ENCODE measurements around the gene ANXA2.

ANXA2 gene

DNA sequence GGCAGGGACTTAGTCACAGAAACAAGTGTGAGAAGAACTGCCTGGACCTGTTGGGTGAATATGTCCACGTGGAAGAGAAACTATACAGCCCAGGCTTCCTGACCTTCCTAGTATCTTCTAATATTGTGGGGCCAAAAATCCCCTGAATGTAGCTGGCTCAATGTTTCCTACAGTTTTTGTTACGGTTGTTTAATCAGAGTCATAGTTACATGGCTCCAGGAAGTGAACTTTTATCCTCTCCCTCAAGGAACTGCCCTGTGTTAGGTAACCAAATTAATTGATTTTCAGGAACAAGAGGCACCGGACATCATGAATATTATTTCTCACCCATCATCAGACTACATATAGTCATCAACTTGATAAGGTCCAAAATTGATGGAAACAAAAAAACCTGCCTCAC, 59.0 kb downstream of the ANXA2 start:
- DNase-seq, result no peak

DNA sequence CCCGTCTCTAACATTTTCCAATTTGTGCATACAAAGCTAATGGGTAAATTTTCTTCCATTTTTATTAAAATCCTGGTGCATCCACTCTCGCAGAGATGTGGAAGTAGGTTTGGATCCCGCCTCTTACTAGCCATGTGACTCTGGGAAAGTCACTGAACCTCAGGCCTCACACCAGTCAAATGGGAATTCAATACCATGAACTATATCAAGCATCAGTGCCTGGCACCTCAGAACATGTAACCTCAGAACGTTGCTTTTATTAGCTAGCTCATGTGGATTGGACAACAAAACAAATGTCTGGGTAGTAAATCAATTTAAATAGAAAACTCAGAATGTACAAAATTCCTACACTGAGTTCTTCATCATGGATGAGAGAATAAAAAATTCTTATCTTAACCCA, 60.7 kb downstream of the ANXA2 start:
- no peak for DNase-seq

DNA sequence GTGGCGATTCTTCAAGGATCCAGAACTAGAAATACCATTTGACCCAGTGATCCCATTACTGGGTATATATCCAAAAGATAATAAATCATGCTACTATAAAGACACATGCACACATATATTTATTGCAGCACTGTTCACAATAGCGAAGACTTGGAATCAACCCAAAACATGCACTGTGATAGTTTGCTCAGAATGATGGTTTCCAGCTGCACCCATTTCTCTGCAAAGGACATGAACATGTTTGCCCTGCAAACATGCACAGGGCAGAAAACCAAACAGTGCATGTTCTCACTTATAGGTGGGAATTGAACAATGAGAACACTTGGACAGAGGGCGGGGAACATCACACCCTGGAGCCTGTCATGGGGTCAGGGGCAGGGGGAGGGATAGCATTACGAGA, 62.5 kb downstream of the ANXA2 start:
- peak in 1 of 3 experiments; percentile 49 for DNase-seq

DNA sequence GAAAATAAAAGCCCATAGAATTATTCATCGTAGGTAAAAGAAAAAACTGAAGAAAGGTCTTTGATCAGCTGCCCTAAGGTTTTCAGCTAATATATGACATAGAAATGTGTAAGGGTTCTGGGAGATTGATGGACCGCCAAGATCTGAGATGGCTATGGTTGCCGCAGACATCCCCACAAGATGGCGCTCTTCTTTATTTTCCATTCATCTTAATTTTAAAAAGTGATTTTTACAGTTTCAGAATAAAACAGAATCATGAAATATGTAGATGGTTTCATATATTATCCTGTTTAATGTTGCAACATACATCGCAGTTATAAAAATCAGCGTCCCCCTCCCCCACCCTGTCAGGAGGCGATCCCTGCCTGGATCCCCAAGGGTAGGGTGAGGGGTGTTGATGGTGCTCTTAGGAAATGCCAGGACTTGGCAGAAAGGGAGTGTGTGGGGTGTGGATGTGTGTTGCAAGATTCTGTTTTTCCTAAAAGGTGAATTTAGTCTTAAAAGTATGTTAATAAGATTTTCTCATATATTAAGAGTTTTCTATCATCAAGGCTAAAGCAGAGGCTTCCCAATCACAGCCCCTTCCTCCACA, 68.8 kb downstream of the ANXA2 start:
- peak in 2 of 3 experiments; percentile 7 to 26 for DNase-seq

DNA sequence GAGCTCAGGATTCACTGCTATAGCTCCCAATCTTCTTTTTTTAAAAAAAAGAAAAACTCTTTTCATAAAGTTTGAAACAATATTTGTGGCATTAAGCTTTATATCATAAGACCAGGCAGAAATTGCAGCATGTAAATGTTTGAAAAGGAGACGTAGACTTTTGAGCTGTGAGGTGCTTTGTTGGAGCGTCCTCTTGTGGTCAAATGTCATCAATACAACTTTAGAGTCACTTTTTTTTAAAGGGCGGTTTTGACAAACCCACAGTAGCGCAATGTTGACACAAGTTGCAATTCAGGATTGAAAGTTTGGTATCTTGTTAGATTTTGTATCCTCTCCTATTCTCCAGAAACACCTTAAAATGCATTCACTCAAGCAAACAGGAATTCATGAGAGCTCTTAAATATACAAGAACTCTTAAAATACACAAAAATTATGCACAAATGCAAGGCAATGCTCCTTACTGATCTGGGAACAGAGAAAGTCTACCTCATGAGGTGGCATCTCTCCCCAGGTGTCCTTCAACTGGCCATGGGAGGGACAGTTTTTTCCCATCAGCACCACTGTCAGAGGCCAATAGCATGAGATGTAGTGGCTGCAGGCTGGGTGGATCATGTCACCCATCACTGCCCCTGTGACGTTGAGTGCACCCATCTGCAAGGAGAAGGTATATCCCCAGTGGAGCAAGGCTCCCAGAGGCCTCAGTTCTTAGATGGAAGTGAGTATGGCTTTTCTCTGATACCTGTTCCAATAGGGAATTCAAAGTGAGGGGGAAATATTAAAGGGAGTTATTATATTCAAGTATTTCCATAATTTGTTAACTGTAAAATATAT, 70.7 kb downstream of the ANXA2 start:
- DNase-seq, result peak; percentile 63 to 94 (median 67)

DNA sequence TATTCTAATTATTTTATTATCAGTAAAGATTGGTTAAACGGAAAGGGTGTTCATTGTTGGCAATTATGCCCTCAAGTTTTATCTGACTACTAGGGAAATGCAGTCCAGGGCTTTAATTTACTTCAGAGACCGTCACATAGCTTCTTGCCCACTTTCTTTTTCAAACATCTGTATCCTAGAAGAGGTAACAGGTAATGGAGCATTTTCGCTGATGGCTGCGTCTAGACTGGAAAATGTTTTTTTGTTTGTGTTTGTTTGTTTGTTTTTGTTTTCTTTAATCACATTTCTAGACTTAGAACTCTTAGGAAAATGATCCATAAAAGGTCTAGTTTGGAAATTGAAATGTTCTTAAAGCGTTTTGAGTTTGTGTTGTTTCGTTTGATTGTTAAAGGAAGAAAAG, 71.4 kb downstream of the ANXA2 start:
- DNase-seq, result peak in 1 of 3 experiments; percentile 58

DNA sequence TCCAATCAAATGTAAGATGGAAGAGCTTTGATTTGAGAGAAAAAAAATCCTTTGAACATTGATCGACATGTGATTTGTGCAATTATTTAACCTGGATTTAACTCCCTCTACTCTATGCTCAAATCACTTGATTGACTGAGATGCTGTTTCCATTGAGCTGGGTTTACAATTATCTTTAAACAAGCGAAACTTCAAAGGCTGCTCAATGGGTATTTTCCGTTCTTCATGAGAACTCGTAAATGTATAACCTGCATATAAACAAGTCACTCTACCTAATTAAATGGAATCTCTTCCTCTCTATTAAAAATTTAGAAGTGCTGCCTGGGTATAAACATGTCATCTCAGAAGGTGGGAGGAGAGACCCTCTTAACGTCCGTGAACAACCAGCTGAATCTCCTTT, 71.9 kb downstream of the ANXA2 start:
- DNase-seq, result peak in 2 of 3 experiments; percentile 58 to 83

DNA sequence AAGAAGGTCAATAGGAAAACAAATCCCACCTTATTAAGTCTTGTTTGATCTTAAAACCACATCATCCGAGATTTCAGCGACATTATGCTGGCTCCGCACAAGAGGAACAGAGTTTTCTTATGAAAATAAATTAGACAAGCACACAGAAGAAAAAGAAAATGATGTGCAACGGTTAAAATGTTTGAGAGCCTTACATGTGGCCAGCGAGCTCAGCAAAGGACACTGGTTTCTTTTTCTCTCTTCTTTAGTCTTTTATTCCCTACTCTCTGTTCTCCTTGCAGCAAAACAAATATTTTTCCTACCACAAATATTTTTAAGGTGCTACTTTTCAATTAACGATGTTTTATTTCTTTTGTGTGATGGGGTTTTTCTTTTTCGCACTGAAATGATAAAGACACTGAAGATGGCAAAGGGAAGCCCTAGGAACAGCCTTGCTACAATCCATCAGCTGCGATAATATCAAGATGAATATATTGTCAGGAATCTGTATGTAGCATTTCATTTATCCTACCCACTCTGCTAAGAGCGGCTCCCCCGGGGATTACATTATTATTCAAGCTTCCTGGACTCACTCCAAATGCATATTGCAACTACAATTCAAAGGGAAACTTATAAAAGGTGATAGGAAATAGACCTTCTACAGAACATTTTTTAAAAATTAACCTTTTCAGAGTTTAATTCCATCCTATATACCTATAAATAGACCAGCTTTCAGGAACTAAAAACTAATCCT, 72.9 kb downstream of the ANXA2 start:
- peak; percentile 20 to 74 (median 64) for DNase-seq

DNA sequence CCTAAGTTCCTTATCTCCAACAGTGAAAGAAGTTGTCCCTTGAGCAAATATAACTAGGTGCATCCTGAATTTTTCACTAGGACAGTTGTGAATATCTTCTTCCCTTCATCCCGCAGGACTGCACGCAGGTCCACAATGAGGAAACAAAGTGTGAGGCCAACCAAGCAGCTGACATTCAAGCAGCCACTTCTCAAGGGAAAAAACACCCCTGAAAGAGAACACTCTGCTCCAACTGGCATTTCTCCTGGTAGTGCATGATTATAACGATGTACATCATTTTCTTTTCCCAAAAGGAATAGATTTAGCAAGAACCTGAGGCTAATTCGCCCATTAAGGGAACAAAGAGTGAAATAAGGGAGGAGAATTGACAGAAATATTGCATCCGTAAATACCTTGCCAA, 74.5 kb downstream of the ANXA2 start:
- no peak for DNase-seq

DNA sequence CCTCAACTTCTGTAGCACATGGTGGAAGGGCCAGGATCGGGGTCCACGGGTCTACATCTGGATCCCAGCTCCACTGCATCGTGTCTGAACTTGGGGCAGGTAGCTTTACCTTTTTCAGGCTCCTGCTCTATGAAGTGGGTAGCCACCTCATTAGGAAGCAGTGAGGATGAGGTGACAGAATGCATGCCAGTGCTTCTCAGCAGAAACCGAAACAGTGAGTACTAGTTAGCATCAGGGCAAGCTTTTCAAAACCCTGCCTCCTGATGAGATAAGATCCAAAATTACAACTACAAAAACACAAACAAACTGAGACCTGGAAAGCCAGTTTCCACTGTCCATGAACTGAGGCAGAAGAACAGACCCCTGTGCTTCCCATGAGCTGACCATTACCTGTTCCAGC, 77.4 kb downstream of the ANXA2 start:
- DNase-seq, result no peak

DNA sequence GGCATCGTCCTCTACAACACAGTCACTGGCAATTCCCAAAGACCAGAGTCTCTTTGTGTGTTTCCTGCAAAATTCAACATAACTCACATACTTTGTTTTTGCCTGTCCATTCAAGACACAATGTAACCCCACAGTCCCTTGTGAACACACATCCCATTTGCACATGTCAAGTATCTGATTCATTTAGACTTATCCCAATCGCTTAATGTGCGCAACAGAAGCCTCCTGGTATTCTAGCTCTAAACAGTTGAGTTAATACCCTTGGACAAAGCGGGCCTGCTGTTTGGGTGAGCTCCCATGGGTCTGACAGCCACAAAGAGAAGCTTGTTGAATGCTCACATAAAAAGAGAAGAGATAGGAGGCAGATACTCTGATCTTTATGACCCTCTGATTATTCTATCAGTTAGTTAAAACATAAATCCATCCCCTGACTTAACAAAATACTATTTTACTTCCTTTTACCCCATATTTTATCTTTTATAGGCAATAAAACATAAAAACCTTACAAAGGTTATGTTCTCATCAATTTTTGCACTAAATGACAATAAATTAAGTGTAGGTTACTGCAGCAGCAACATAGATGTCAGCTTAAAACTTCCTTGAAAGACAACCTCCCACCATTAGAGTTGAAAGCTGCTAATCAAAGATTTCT, 79.4 kb downstream of the ANXA2 start:
- DNase-seq, result no peak

DNA sequence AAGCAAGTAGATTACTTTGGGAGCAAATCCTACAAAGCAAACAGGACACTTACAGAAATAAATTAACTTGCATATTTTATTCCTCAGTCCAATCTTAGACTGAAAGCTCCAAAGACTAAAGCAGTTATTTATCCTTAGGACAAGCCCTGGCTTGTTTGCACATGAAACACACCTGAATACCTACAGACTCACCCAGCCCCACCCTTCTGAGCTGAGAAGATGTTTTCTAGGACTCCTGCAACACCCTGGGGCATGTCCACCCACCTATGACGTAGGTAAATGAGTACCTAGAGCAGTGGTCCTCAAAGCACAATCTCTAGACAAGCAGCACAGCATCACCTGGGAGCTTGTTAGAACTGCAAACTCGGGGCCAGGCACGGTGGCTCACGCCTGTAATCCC, 80.8 kb downstream of the ANXA2 start:
- DNase-seq, result no peak

DNA sequence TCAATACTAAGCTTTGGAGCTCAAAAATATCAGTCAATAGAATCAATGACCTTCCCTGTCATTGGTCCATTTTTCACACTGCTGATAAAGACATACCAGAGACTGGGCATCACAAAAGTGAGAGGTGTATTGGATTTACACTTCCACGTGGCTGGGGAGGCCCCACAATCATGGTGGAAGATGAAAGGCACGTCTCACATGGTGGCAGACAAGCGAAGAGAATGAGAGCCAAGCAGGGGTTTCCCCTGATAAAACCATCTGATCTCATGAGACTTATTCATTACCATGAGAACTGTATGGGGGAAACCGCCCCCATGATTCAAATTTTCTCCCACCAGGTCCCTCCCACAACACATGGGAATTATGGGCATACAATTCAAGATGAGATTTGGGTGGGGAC, 81.9 kb downstream of the ANXA2 start:
- DNase-seq, result no peak

DNA sequence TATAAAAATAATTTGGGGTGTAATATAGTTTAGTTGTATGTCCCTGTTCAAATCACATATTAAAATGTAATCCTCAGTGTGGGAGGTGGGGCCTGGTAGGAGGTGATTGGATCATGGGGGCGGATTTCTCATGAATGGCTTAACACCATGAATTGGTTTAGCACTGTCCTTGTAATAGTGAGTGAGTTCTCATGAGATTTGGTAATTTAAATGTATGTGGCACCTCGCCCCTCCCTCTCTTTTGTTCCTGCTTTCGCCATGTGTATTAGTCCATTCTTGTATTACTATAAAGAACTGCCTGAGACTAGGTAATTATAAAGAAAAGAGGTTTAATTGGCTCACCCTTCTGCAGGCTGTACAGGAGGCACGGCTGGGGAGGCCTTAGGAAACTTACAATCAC, 83.9 kb downstream of the ANXA2 start:
- no peak for DNase-seq

DNA sequence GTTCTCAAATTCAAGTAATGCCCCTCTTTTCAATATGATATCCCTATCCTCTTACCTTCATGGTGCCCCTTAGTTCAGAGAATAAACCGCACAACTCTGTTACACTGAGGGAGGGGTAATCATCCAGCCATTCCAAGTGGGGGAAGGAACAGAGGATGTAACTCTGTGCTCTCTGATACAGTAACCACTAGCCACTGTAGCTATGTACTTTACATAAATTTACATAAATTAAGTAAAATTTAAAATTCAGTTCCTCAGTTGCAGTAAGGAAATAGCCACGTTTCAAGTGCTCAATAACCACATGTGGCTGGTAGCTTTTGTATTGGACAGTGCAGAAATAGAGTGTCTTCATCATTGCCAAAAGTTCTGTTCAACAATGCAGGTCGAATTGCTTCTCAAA, 90.8 kb downstream of the ANXA2 start:
- no peak for DNase-seq

DNA sequence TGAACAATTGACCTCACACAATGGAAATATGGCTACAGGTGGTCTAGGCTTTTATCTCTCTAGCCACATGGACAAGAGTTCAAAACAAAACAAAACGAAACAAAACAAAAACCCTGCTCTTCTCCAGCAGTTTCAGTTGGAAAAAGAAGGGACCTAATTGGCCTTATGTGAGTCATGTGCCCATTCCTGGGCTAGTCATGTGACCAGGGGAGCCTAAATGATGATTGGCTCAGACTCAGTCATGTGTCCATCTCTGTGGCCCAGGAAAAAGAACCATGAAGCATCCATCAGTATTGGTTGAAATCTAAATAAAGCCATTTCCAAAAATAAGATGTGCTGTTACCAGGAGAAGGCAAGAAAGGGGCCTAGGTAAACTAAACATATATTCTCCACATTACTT, 96.8 kb downstream of the ANXA2 start:
- peak in 1 of 3 experiments; percentile 52 for DNase-seq

DNA sequence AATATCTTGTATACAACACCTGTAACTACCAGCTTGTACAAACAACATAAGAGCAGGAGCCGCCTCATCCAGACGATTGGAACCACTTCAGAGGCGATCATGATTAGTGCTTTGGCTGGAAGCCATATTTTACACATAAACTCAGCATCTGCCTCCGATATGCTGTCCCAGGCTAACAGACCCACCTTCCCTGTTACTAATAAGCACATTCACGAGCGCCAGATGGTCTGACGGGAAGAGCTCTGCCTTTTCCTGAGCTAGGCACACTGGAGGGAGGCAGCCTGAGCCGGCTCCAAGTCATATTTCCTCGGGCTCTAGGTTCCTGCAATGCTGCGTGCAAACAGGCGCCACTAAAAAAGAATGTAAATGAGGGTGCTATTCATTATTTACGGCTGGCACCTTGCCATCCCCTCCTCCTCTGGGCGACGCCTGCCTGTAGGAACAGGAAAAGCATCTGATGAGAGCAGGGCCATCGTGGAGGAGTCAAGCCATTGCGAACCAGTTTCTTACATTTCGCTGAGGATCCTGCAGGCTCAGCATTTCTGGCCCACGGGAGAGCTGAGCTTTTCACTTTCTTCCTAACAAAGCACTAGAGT, 98.2 kb downstream of the ANXA2 start:
- DNase-seq, result peak; percentile 85 to 100 (median 95)

Data from NCI-H1417 (cell line).